GM12878 (cell line): ENCODE measurements around the gene DACT3. TPM values are rescaled to one million over a fixed set of nuclear protein-coding genes. Genes with fewer than 3 reads are reported as not detected.

Source experiments
- ATAC-seq: fragments of 200-7000 bp; cut with Tn5 transposase; 3 replicates; pipeline ENCODE4 v1.9.1; 2020; ENCODE audit warnings: mild to moderate bottlenecking, moderate library complexity
- BruUV-seq: library from RNA; stranded (reverse); fragments of 400-500 nt; replicated peaks from 2 replicates; lab custom pipeline; 2021; lab: Mats Ljungman, UMichigan
- CTCF ChIA-PET: fragments of 300-600 bp; sonication (Branson Sonifier 250); formaldehyde crosslinking; extraction: SDS; loops from one replicate; lab custom pipeline; 2021; ENCODE audit warnings: inconsistent platforms; lab: Yijun Ruan, JAX
- POLR2A ChIA-PET: fragments of 350-600 bp; formaldehyde crosslinking; extraction: SDS; loops from one replicate; lab custom pipeline; 2021; ENCODE audit warnings: inconsistent platforms; lab: Charles Lee
- RAD21 ChIA-PET: fragments of 300-600 bp; sonication (Branson Sonifier 250); formaldehyde crosslinking; loops from one replicate; lab custom pipeline; 2023; ENCODE audit warnings: antibody characterized with exemption; ENCODE audit not compliant: unreplicated experiment; lab: Charles Lee
- SMC1A ChIA-PET: fragments of 300-600 bp; sonication (Branson Sonifier 250); formaldehyde crosslinking; loops from one replicate; lab custom pipeline; 2023; ENCODE audit not compliant: unreplicated experiment, uncharacterized antibody; lab: Charles Lee
- DNase-seq: peaks from one replicate; pipeline ENCODE4 v3.0.0-alpha.2; 2011; ENCODE audit warnings: low read depth, low spot score
- FAIRE-seq: peaks from 3 replicates; lab custom pipeline; 2011; peaks lifted over from hg19 to GRCh38; lab: Jason Lieb, UNC
- H2AFZ ChIP-seq: 2 replicates; pipeline ENCODE4 v1.6.0; 2011; ENCODE audit warnings: low read depth, low read length, control low read depth; ENCODE audit not compliant: control insufficient read depth
- H3K27ac ChIP-seq: 2 replicates; pipeline ENCODE4 v1.5.1; 2011; ENCODE audit warnings: control low read depth; ENCODE audit not compliant: control insufficient read depth, insufficient read depth
- H3K27me3 ChIP-seq, 2 experiments: replicated peaks in 1 of 2; 2 replicates each; pipeline versions ENCODE4 v1.6.0 to v1.6.1; 2011; ENCODE audit warnings: low read length in 1 of 2; ENCODE audit not compliant: control insufficient read depth in 2 of 2, insufficient read depth in 2 of 2
- H3K36me3 ChIP-seq, 2 experiments: 2 replicates each; pipeline ENCODE4 v1.5.1; 2011; ENCODE audit warnings: low read length in 1 of 2; ENCODE audit not compliant: control insufficient read depth in 2 of 2, insufficient read depth in 2 of 2
- H3K4me1 ChIP-seq: 2 replicates; pipeline ENCODE4 v1.6.1; 2011; ENCODE audit warnings: mild to moderate bottlenecking, low read length, moderate library complexity, mixed read lengths; ENCODE audit not compliant: control insufficient read depth, insufficient read depth
- H3K4me2 ChIP-seq: 2 replicates; pipeline ENCODE4 v1.6.0; 2011; ENCODE audit warnings: control low read depth; ENCODE audit not compliant: control insufficient read depth, insufficient read depth
- H3K4me3 ChIP-seq: fragments of 200-600 bp; sonication (generic); 2 replicates; pipeline ENCODE4 v1.5.1; 2016
- H3K79me2 ChIP-seq: 2 replicates; pipeline ENCODE4 v1.6.0; 2011; ENCODE audit warnings: low read length; ENCODE audit not compliant: control insufficient read depth, insufficient read depth
- H3K9ac ChIP-seq: 2 replicates; pipeline ENCODE4 v1.8.0; 2011; ENCODE audit warnings: low read length, control low read depth, mixed read lengths; ENCODE audit not compliant: control insufficient read depth, insufficient read depth
- H3K9me3 ChIP-seq: replicated peaks from 3 replicates; pipeline ENCODE4 v1.5.1; 2011; ENCODE audit warnings: mild to moderate bottlenecking, low read length; ENCODE audit not compliant: control insufficient read depth, insufficient read depth
- H4K20me1 ChIP-seq: 2 replicates; pipeline ENCODE4 v1.6.0; 2011; ENCODE audit not compliant: control insufficient read depth, insufficient read depth
- ATF7 ChIP-seq: fragments of 450-650 bp; IDR thresholded peaks from 2 replicates; pipeline ENCODE4 v1.6.1; 2016; ENCODE audit warnings: low read depth, mild to moderate bottlenecking
- CHD1 ChIP-seq: IDR thresholded peaks from 2 replicates; pipeline ENCODE4 v1.6.1; 2012; ENCODE audit warnings: low read depth, low read length, improper control_type of control experiment
- CHD4 ChIP-seq: fragments of 200-600 bp; sonication (generic); IDR thresholded peaks from 2 replicates; pipeline ENCODE4 v1.6.1; 2016; ENCODE audit warnings: mild to moderate bottlenecking
- FOXK2 ChIP-seq: fragments of 450-650 bp; IDR thresholded peaks from 2 replicates; pipeline ENCODE4 v1.6.1; 2017; ENCODE audit warnings: mild to moderate bottlenecking, moderate library complexity
- HDAC2 ChIP-seq: fragments of 200-600 bp; sonication (generic); IDR thresholded peaks from 2 replicates; pipeline ENCODE4 v1.6.1; 2017
- HDGF ChIP-seq: fragments of 450-650 bp; IDR thresholded peaks from 2 replicates; pipeline ENCODE4 v1.6.1; 2016; ENCODE audit warnings: antibody characterized with exemption
- IRF4 ChIP-seq: IDR thresholded peaks from 2 replicates; pipeline ENCODE4 v1.6.1; 2011; ENCODE audit warnings: low read depth, low read length
- JUNB ChIP-seq: IDR thresholded peaks from 2 replicates; pipeline ENCODE4 v1.6.1; 2016; ENCODE audit warnings: antibody characterized with exemption, mild to moderate bottlenecking
- LARP7 ChIP-seq: fragments of 450-650 bp; IDR thresholded peaks from 2 replicates; pipeline ENCODE4 v1.6.1; 2017; ENCODE audit warnings: mild to moderate bottlenecking
- MEF2B ChIP-seq: fragments of 450-650 bp; IDR thresholded peaks from 2 replicates; pipeline ENCODE4 v1.6.1; 2018; ENCODE audit warnings: mild to moderate bottlenecking, moderate library complexity; ENCODE audit not compliant: partially characterized antibody, poor library complexity, severe bottlenecking
- MTA3 ChIP-seq: IDR thresholded peaks from 2 replicates; pipeline ENCODE4 v1.6.1; 2012; ENCODE audit warnings: low read length, inconsistent platforms, borderline replicate concordance
- MXI1 ChIP-seq: fragments of 150-350 bp; IDR thresholded peaks from 2 replicates; pipeline ENCODE4 v1.6.1; 2011; ENCODE audit warnings: low read depth, mild to moderate bottlenecking, inconsistent platforms, low read length, improper control_type of control experiment
- NRF1 ChIP-seq: conservative IDR thresholded peaks from 2 replicates; pipeline ENCODE4 v1.6.1; 2011; ENCODE audit warnings: mild to moderate bottlenecking, low read depth, low read length, improper control_type of control experiment
- RAD21 ChIP-seq: IDR thresholded peaks from 2 replicates; pipeline ENCODE4 v1.6.1; 2011; ENCODE audit warnings: mild to moderate bottlenecking, low read depth, low read length, moderate library complexity; ENCODE audit not compliant: insufficient read depth
- RFX5 ChIP-seq: IDR thresholded peaks from 2 replicates; pipeline ENCODE4 v1.6.1; 2011; ENCODE audit warnings: low read depth, low read length, improper control_type of control experiment
- SP1 ChIP-seq: IDR thresholded peaks from one replicate; pipeline ENCODE4 v1.6.1; 2011; ENCODE audit warnings: low read depth, low read length
- SRF ChIP-seq, 2 experiments: IDR thresholded peaks; 2 replicates each; pipeline ENCODE4 v1.6.1; 2011; ENCODE audit warnings: low read depth in 2 of 2, low read length in 2 of 2, mild to moderate bottlenecking in 1 of 2, moderate library complexity in 1 of 2
- TARDBP ChIP-seq: IDR thresholded peaks from 2 replicates; pipeline ENCODE4 v1.6.1; 2016; ENCODE audit warnings: borderline replicate concordance
- TBL1XR1 ChIP-seq: IDR thresholded peaks from 2 replicates; pipeline ENCODE4 v1.6.1; 2012; ENCODE audit warnings: low read depth, low read length, improper control_type of control experiment
- TCF3 ChIP-seq: IDR thresholded peaks from 2 replicates; pipeline ENCODE4 v1.6.1; 2012; ENCODE audit warnings: low read depth, mild to moderate bottlenecking, low read length, borderline replicate concordance; ENCODE audit not compliant: insufficient read depth
- ZNF384 ChIP-seq: IDR thresholded peaks from 2 replicates; pipeline ENCODE4 v1.6.1; 2012; ENCODE audit warnings: low read depth, mild to moderate bottlenecking, low read length, improper control_type of control experiment, borderline replicate concordance
- WGBS: methylation state at CpG from one replicate; pipeline ENCODE4 v1.1.6; 2016; ENCODE audit warnings: low lambda C conversion rate; ENCODE audit not compliant: insufficient replicate concordance, insufficient coverage; ENCODE audit errors: missing lambda C conversion rate; 5-methylcytosine and 5-hydroxymethylcytosine counted together
- in situ Hi-C: fragments of 300-500 bp; cut with MboI; formaldehyde crosslinking; loops from 9 replicates; pipeline ENCODE4 v1.14.3; 2018; ENCODE audit warnings: mixed read lengths
- intact Hi-C: fragments of 100-400 bp; cut with micrococcal nuclease; formaldehyde crosslinking; loops from one replicate; pipeline ENCODE4 v1.14.2; 2022; ENCODE audit not compliant: unreplicated experiment
- polyA plus RNA-seq, 11 experiments: library from polyadenylated mRNA; depleted of rRNA in 4 of 11; unstranded in 6 of 11; stranded (reverse) in 5 of 11; fragments of >200 nt; fragmentation: Nextera tagmentation in 4 of 11; fragmentation: Illumina TruSeq in 1 of 11; extraction: Ambion mirVana in 4 of 11; extraction: Trizol in 1 of 11; gene quantifications; 1 replicate in 1 of 11; 2 replicates in 10 of 11; pipeline versions ENCODE4 v1.2.1 to v1.2.3, GENCODE V29; 2011 to 2016; ENCODE audit warnings: inconsistent platforms in 2 of 11, missing spikeins in 2 of 11, low read depth in 1 of 11
- total RNA-seq, 4 experiments: library from RNA; depleted of rRNA in 3 of 4; stranded (reverse); fragments of >200 nt in 3 of 4; fragmentation: Illumina TruSeq in 1 of 4; extraction: Trizol in 1 of 4; gene quantifications; 2 replicates each; pipeline versions ENCODE4 v1.2.1 to v1.2.3, GENCODE V29; 2013 to 2021
- TF ChIP-seq, protein P1 (sequence below): fragments of 450-650 bp; IDR thresholded peaks from 2 replicates; pipeline ENCODE4 v1.6.1; 2016; ENCODE audit warnings: mild to moderate bottlenecking
- TF ChIP-seq, protein P2 (sequence below): fragments of 450-650 bp; IDR thresholded peaks from 2 replicates; pipeline ENCODE4 v1.6.1; 2017; ENCODE audit warnings: mild to moderate bottlenecking, low read depth, inconsistent platforms; ENCODE audit not compliant: poor library complexity, severe bottlenecking
- TF ChIP-seq, protein P3 (sequence below): IDR thresholded peaks from 2 replicates; pipeline ENCODE4 v1.6.1; 2011; ENCODE audit warnings: low read depth, mild to moderate bottlenecking, low read length, moderate library complexity, borderline replicate concordance; ENCODE audit errors: extremely low read depth

Gene DACT3
- total and polyA plus RNA-seq, 10 of the 15 experiments (the other 5 are each of a cell fraction or from before 2014, with no cell fraction given): 0.05 to 2.5 (median 0.35) TPM; not detected in 1

DNA sequence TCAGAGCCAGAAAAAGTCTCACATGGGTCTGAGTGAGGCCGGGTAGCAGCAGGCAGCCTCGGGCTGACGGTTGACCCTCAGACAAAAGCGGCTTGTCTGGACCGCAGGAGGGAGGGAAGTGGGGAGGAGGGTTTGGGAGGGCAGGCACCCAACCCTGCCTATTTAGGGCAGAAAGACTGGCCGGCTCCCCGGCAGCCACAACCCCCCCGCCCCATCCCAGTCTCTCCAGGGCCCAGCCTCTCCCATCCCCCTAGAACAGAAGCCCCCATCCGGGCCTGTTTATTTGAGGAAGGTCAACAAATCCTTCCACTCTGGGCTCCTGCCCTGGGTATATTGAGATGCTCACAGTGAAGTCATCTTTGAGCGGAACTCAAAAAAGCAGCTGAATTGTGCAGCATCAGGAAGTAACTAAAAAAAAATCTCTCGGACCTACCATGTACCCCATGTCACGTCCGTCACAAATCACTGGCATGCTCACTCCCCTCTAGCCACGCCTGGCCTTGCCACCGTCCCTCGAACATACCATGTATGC lies 6.3 kb downstream of the DACT3 start:
- DNase-seq (no peak), FAIRE-seq (no peak), ATAC-seq (peak; percentile 74)
- POLR2A ChIA-PET: no interaction called here
- Histone ChIP-seq H3K27me3 (peaks cover 2 to 3% of the 10 kb centered on the region in 2 experiments), H3K9ac (no peak overlapping the region), H3K9me3 (no peaks in the 10 kb centered on the region), H2AFZ (peak overlapping the region; percentile 21), H3K4me1 (peaks cover 3% of the 10 kb centered on the region), H3K4me2 (no peak overlapping the region), H4K20me1 (no peaks in the 10 kb centered on the region), H3K36me3 (no peaks in the 10 kb centered on the region), H3K79me2 (no peaks in the 10 kb centered on the region), H3K4me3 (no peak overlapping the region), H3K27ac (no peak overlapping the region)
- intact Hi-C loops: no loop called here
- RAD21 ChIA-PET: interaction anchor here (0.7 kb wide), 1 partner anchor 38 kb away, joined by 3 read pairs; no protein-coding TSS in a partner anchor
- CTCF ChIA-PET: interaction anchor here (0.6 kb wide), 1 partner anchor 9 kb away, joined by 3 read pairs; no protein-coding TSS in a partner anchor
- in situ Hi-C loops: no loop called here
- no TSS peak for BruUV-seq
- SMC1A ChIA-PET: interaction anchor here (0.6 to 1.1 kb wide), 2 partner anchors 37 to 54 kb away, joined by 3 read pairs; partner anchors contain the start of gene CALM3
- 30% methylated on average over 11 of the region's 16 CpGs for WGBS
- TF ChIP-seq, protein P1, sequence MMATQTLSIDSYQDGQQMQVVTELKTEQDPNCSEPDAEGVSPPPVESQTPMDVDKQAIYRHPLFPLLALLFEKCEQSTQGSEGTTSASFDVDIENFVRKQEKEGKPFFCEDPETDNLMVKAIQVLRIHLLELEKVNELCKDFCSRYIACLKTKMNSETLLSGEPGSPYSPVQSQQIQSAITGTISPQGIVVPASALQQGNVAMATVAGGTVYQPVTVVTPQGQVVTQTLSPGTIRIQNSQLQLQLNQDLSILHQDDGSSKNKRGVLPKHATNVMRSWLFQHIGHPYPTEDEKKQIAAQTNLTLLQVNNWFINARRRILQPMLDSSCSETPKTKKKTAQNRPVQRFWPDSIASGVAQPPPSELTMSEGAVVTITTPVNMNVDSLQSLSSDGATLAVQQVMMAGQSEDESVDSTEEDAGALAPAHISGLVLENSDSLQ: peak; percentile 48; the same call in 1 of the 2 replicates
- TF ChIP-seq HDAC2: no peak
- TF ChIP-seq NRF1: no peak
- no peak for TF ChIP-seq IRF4
- no peak for TF ChIP-seq MTA3
- no peak; the same call in 1 of the 2 replicates for TF ChIP-seq ZNF384
- no peak for TF ChIP-seq TARDBP
- no peak for TF ChIP-seq HDGF
- TF ChIP-seq, protein P2, sequence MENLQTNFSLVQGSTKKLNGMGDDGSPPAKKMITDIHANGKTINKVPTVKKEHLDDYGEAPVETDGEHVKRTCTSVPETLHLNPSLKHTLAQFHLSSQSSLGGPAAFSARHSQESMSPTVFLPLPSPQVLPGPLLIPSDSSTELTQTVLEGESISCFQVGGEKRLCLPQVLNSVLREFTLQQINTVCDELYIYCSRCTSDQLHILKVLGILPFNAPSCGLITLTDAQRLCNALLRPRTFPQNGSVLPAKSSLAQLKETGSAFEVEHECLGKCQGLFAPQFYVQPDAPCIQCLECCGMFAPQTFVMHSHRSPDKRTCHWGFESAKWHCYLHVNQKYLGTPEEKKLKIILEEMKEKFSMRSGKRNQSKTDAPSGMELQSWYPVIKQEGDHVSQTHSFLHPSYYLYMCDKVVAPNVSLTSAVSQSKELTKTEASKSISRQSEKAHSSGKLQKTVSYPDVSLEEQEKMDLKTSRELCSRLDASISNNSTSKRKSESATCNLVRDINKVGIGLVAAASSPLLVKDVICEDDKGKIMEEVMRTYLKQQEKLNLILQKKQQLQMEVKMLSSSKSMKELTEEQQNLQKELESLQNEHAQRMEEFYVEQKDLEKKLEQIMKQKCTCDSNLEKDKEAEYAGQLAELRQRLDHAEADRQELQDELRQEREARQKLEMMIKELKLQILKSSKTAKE: no peak
- TF ChIP-seq, protein P3, sequence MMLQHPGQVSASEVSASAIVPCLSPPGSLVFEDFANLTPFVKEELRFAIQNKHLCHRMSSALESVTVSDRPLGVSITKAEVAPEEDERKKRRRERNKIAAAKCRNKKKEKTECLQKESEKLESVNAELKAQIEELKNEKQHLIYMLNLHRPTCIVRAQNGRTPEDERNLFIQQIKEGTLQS: no peak
- no peak for TF ChIP-seq JUNB
- no peak for TF ChIP-seq SP1
- TF ChIP-seq MEF2B: no peak
- no peak for TF ChIP-seq TBL1XR1
- no peak for TF ChIP-seq RAD21
- no peak for TF ChIP-seq LARP7
- no peak for TF ChIP-seq CHD4
- no peak for TF ChIP-seq CHD1
- no peak for TF ChIP-seq TCF3
- 0 out of 2 replicates have a peak, but pooled peaks have one; percentile 42 for TF ChIP-seq RFX5
- TF ChIP-seq FOXK2: no peak
- TF ChIP-seq ATF7: peak; percentile 36; the same call in 1 of the 2 replicates
- TF ChIP-seq SRF (IDR thresholded peaks at IDR 0.05; ENCODE audit: low read depth in 2 of 2, low read length in 2 of 2): 0 out of 4 replicates have a peak, but pooled peaks of 1 of the 2 experiments have one; percentile 27
- 0 out of 2 replicates have a peak, but pooled peaks have one; percentile 19 for TF ChIP-seq MXI1
